Muscle of back (tissue), 11 donors: ENCODE results near the gene SCEL. TPM values are rescaled to one million over a fixed set of nuclear protein-coding genes. Genes with fewer than 3 reads are reported as not detected.
"Not testable (repeated sequence)": the region's sequence is repeated elsewhere in the genome, so short reads cannot be mapped to it uniquely, and the experiment has no call there.

ENCODE experiments used
- DNase-seq, 3 donors: peaks; one replicate each; pipeline versions ENCODE4 v3.0.0 to v3.0.0-alpha.2; 2013
- polyA plus RNA-seq, 10 donors: library from polyadenylated mRNA; unstranded; fragments of 120-200 nt; gene quantifications; one replicate each; pipeline ENCODE4 v1.2.1, GENCODE V29; 2013; ENCODE audit not compliant: insufficient read length in 10 of 10

Gene SCEL
- polyA plus RNA-seq, 10 donors = 0.08 to 9.9 (median 0.13) TPM; not detected in 3

GRCh38 chr13:77555246-77555645 is 19.7 kb downstream of the SCEL start:
- no peak for DNase-seq

GRCh38 chr13:77558016-77558415 is 22.5 kb downstream of the SCEL start:
- no peak for DNase-seq

GRCh38 chr13:77563111-77563510 is 27.6 kb downstream of the SCEL start:
- DNase-seq = peak in 2 of 3 donors; percentile 45 to 69

- DNase-seq = peak in 2 of 3 donors; percentile 19 to 40
Measured at GRCh38 chr13:77565635-77566034, 30.1 kb downstream of the SCEL start.

- no peak for DNase-seq
Measured at GRCh38 chr13:77571956-77572355, 36.5 kb downstream of the SCEL start.

GRCh38 chr13:77574096-77574495 is 38.6 kb downstream of the SCEL start:
- no peak for DNase-seq

GRCh38 chr13:77579959-77580358 is 44.5 kb downstream of the SCEL start:
- peak in 2 of 3 donors; percentile 9 to 25 for DNase-seq

- DNase-seq = no peak
Measured at GRCh38 chr13:77580748-77581147, 45.2 kb downstream of the SCEL start.

- no peak for DNase-seq
Measured at GRCh38 chr13:77583581-77583980, 48.1 kb downstream of the SCEL start.

- peak; percentile 45 to 50 (median 45) for DNase-seq
Measured at GRCh38 chr13:77584106-77584505, 48.6 kb downstream of the SCEL start.

GRCh38 chr13:77595166-77595810 is 59.8 kb downstream of the SCEL start:
- DNase-seq = no peak

- DNase-seq = no peak
Measured at GRCh38 chr13:77596777-77597176, 61.3 kb downstream of the SCEL start.

GRCh38 chr13:77599351-77599750 is 63.8 kb downstream of the SCEL start:
- no peak for DNase-seq

- DNase-seq = no peak
Measured at GRCh38 chr13:77600701-77601100, 65.2 kb downstream of the SCEL start.

- no peak for DNase-seq
Measured at GRCh38 chr13:77611068-77611467, 75.6 kb downstream of the SCEL start.

- no peak for DNase-seq
Measured at GRCh38 chr13:77616027-77616426, 80.5 kb downstream of the SCEL start.

- no peak for DNase-seq
Measured at GRCh38 chr13:77619655-77620054, 84.1 kb downstream of the SCEL start.

GRCh38 chr13:77620138-77620537 is 84.6 kb downstream of the SCEL start:
- DNase-seq = no peak

GRCh38 chr13:77623806-77624205 is 88.3 kb downstream of the SCEL start:
- no peak for DNase-seq

- no peak for DNase-seq
Measured at GRCh38 chr13:77628170-77628569, 92.7 kb downstream of the SCEL start.

GRCh38 chr13:77637588-77637987 is 102.1 kb downstream of the SCEL start:
- DNase-seq = no peak

GRCh38 chr13:77650409-77650808 is 114.9 kb downstream of the SCEL start:
- DNase-seq = no peak

- DNase-seq = no peak
Measured at GRCh38 chr13:77653301-77653700, 117.8 kb downstream of the SCEL start.

GRCh38 chr13:77660016-77660415 is 124.5 kb downstream of the SCEL start:
- DNase-seq = not testable (repeated sequence)
